ENCODE data around the gene JAKMIP2.
"Not testable (repeated sequence)": the region's sequence is repeated elsewhere in the genome, so short reads cannot be mapped to it uniquely, and the experiment has no call there.

Gene JAKMIP2

GRCh38 chr5:147743678-147744374 lies 38.7 kb downstream of the JAKMIP2 start:
- DNase-seq = no peak

- DNase-seq = no peak
Observed at GRCh38 chr5:147743012-147743411, 39.5 kb downstream of the JAKMIP2 start.

GRCh38 chr5:147742151-147742550 lies 40.4 kb downstream of the JAKMIP2 start:
- DNase-seq = no peak

- DNase-seq = no peak
Observed at GRCh38 chr5:147740864-147741263, 41.7 kb downstream of the JAKMIP2 start.

- no peak for DNase-seq
Observed at GRCh38 chr5:147737921-147738320, 44.6 kb downstream of the JAKMIP2 start.

GRCh38 chr5:147735621-147736125 lies 46.9 kb downstream of the JAKMIP2 start:
- DNase-seq = no peak

GRCh38 chr5:147734894-147735293 lies 47.6 kb downstream of the JAKMIP2 start:
- DNase-seq = no peak

GRCh38 chr5:147733075-147733474 lies 49.5 kb downstream of the JAKMIP2 start:
- DNase-seq = no peak

GRCh38 chr5:147732291-147732883 lies 50.1 kb downstream of the JAKMIP2 start:
- no peak for DNase-seq

GRCh38 chr5:147731431-147732290 lies 50.9 kb downstream of the JAKMIP2 start:
- no peak for DNase-seq

- DNase-seq = no peak
Observed at GRCh38 chr5:147727200-147727599, 55.3 kb downstream of the JAKMIP2 start.

GRCh38 chr5:147721191-147721960 lies 61.2 kb downstream of the JAKMIP2 start:
- not testable (repeated sequence) for DNase-seq

- no peak for DNase-seq
Observed at GRCh38 chr5:147713550-147714295, 68.8 kb downstream of the JAKMIP2 start.

- no peak for DNase-seq
Observed at GRCh38 chr5:147712598-147712997, 69.9 kb downstream of the JAKMIP2 start.

- no peak for DNase-seq
Observed at GRCh38 chr5:147712019-147712418, 70.5 kb downstream of the JAKMIP2 start.

GRCh38 chr5:147711019-147711418 lies 71.5 kb downstream of the JAKMIP2 start:
- no peak for DNase-seq

- DNase-seq = no peak
Observed at GRCh38 chr5:147708708-147709107, 73.8 kb downstream of the JAKMIP2 start.

- DNase-seq = no peak
Observed at GRCh38 chr5:147704544-147704943, 78.0 kb downstream of the JAKMIP2 start.

GRCh38 chr5:147701468-147701867 lies 81.1 kb downstream of the JAKMIP2 start:
- DNase-seq = no peak

- no peak for DNase-seq
Observed at GRCh38 chr5:147699496-147700088, 82.9 kb downstream of the JAKMIP2 start.

GRCh38 chr5:147697380-147697779 lies 85.1 kb downstream of the JAKMIP2 start:
- no peak for DNase-seq

GRCh38 chr5:147694772-147695171 lies 87.8 kb downstream of the JAKMIP2 start:
- DNase-seq = no peak
